Effector memory CD4-positive, alpha-beta T cell (primary cell): ENCODE results near the gene DNAJA4.

Experiments
- DNase-seq, 3 donors: peaks; one replicate each; pipeline ENCODE4 v3.0.0-alpha.2; 2020
- H3K27ac ChIP-seq: 2 replicates; pipeline ENCODE4 v1.7.0; 2013; ENCODE audit warnings: mild to moderate bottlenecking, low read length, moderate library complexity; ENCODE audit not compliant: insufficient read depth, poor library complexity, severe bottlenecking
- H3K27me3 ChIP-seq: replicated peaks from 2 replicates; pipeline ENCODE4 v1.7.0; 2013; ENCODE audit warnings: mild to moderate bottlenecking, low read length; ENCODE audit not compliant: insufficient read depth, control insufficient read depth, poor library complexity, severe bottlenecking
- H3K36me3 ChIP-seq: 2 replicates; pipeline ENCODE4 v1.7.0; 2013; ENCODE audit warnings: mild to moderate bottlenecking, low read length, moderate library complexity; ENCODE audit not compliant: control insufficient read depth, insufficient read depth
- H3K4me1 ChIP-seq: 2 replicates; pipeline ENCODE4 v1.7.0; 2013; ENCODE audit warnings: low read length, mild to moderate bottlenecking; ENCODE audit not compliant: control insufficient read depth, insufficient read depth, poor library complexity, severe bottlenecking
- H3K4me3 ChIP-seq: 2 replicates; pipeline ENCODE4 v1.7.0; 2013; ENCODE audit warnings: low read length, low read depth, mild to moderate bottlenecking; ENCODE audit not compliant: insufficient read depth, poor library complexity, severe bottlenecking
- H3K9me3 ChIP-seq: 2 replicates; pipeline ENCODE4 v1.7.0; 2013; ENCODE audit warnings: mild to moderate bottlenecking, low read length, moderate library complexity; ENCODE audit not compliant: control insufficient read depth

Gene DNAJA4

DNA sequence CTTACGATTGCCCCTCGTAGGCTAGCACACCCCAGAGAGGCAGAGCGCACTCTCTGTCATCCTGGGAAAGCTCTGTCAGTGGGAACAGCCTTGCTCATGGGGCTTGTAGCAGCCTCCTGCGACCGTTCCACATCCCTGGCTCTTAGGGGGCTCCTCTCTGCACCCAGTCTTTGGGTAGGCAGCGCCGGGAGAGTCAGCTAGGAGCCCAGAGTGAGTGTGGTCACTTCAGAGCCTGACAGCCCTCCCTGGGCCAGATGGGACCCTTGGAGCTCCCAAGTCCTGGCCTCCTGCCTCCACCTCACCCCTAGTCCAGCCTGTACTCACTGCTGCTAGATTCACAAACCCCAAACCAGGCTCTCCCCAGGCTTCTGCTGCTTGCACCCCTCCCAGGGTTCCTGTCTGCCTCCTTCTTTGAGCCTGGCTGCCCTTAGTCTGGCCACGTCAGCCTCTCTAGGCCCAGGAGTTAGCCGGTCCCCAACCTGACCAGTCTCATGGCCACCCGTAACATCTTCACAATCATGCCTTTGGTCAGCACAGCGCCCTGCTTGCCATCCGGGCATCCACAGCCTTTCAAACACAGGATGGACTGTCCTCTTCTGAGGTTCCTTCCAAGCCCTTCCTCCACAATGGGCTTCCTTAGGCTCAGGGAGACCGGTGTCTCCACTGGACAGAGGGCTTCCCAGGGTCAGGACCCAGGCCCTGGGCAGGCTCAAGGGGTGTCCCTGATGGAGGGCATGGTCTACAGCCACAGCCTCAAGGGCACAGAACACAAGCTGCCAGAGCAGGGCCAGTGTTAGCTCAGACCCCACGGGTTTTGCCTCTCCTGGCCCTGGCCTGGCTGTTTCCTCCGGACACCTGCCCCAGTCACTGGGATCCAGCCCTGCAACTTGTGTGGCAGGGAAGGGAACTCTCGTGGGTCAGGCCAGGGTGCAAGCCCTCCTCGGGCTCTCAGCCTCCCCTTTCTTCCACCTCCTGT is 34.6 kb upstream of the DNAJA4 start:
- H3K4me3 ChIP-seq, result no peak overlapping the region
- no peak overlapping the region for H3K27ac ChIP-seq
- no peaks in the 10 kb centered on the region for H3K36me3 ChIP-seq
- no peaks in the 10 kb centered on the region for H3K27me3 ChIP-seq
- no peaks in the 10 kb centered on the region for H3K4me1 ChIP-seq
- H3K9me3 ChIP-seq, result no peaks in the 10 kb centered on the region
- DNase-seq, result no peak

- H3K27me3 ChIP-seq, result no peaks in the 10 kb centered on the region
- no peaks in the 10 kb centered on the region for H3K36me3 ChIP-seq
- no peak for DNase-seq
- H3K9me3 ChIP-seq, result no peaks in the 10 kb centered on the region
- no peaks in the 10 kb centered on the region for H3K4me1 ChIP-seq
- H3K4me3 ChIP-seq, result no peak overlapping the region
- no peak overlapping the region for H3K27ac ChIP-seq
Observed at GRCh38 chr15:78232951-78233350, 31.4 kb upstream of the DNAJA4 start.

GRCh38 chr15:78233496-78233895 is 30.9 kb upstream of the DNAJA4 start:
- no peak for DNase-seq
- Histone ChIP-seq H3K27ac (no peak overlapping the region), H3K9me3 (no peaks in the 10 kb centered on the region), H3K4me3 (no peak overlapping the region), H3K36me3 (no peaks in the 10 kb centered on the region), H3K4me1 (no peaks in the 10 kb centered on the region), H3K27me3 (no peaks in the 10 kb centered on the region)

DNA sequence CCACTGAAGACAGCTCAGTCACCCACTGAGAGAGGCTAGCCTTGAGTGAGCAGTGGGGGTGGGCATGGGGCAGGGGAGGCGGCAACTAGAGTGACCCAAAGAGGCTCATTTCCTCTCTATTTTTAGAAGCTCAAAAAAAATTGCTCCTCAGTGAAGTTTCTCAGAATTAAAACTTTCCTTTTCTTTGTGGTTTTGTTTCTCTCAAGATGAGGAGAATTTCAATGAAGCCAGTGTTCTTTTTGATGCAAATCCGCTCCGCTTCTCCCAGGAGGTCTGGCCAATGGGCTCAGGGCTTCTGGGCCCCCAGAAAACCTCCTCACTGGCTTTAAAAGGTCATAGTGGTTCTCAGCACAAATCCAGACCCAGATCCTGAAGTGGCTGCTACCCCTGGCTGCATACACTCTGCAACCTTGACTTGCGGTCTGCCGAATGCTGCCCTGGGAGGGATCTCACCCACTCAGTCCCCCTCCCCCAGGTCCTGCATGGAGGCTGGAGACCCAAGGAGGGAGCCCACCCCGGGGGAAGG is 29.8 kb upstream of the DNAJA4 start, which contains the start of gene ACSBG1:
Gene ACSBG1 (minus strand): TSS at position 51 of the 526 bp plus-strand sequence. CDS start 64 bp downstream, outside the sequence.
- Histone ChIP-seq H3K36me3 (no peaks in the 10 kb centered on the region), H3K27me3 (no peaks in the 10 kb centered on the region), H3K9me3 (no peaks in the 10 kb centered on the region), H3K4me1 (no peaks in the 10 kb centered on the region), H3K27ac (no peak within 1 kb of the TSS), H3K4me3 (no peak within 1 kb of the TSS)
- no peak for DNase-seq

DNA sequence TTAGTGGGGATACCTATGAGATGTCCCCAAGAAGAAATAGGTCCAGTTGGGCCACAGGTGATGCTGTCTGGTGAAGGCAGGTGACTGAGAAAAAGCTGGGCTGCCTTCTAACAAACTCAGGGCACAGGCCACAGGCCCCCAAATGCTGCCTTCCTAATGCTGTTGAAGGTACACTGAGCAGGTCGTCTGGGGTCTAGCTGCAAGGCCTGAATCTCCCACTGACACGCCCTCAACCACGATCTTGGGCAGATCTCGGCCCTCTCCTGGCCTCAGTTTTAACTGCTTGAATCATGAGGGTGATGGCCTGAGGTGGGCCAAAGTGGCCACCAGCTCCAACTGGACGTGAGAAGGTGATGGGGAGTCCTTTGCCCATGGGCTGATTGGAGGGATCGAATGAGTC is 27.9 kb upstream of the DNAJA4 start:
- Histone ChIP-seq H3K9me3 (no peaks in the 10 kb centered on the region), H3K27me3 (no peaks in the 10 kb centered on the region), H3K36me3 (no peaks in the 10 kb centered on the region), H3K4me1 (peaks cover 5% of the 10 kb centered on the region), H3K4me3 (no peak overlapping the region), H3K27ac (no peak overlapping the region)
- DNase-seq, result no peak

GRCh38 chr15:78237146-78237545 is 27.2 kb upstream of the DNAJA4 start:
- DNase-seq, result no peak
- H3K4me3 ChIP-seq, result no peak overlapping the region
- peaks cover 5% of the 10 kb centered on the region for H3K4me1 ChIP-seq
- H3K27ac ChIP-seq, result no peak overlapping the region
- H3K36me3 ChIP-seq, result no peaks in the 10 kb centered on the region
- no peaks in the 10 kb centered on the region for H3K27me3 ChIP-seq
- H3K9me3 ChIP-seq, result no peaks in the 10 kb centered on the region

DNA sequence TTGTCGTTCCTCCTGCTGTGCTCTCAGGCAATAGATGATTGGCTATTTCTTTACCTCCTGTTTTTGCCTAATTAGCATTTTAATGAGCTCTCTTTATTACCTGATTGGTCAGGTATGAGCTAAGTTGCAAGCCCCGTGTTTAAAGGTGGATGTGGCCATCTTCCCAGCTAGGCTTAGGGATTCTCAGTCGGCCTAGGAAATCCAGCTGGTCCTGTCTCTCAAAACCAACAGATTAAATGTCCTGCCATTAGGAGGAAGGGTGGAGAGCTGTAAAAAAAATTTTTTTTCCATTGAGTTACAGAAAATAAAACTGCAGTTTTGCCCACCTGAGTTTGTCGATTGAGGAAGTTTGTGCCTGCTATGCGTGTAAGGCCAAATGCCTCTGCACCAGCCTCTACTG is 24.6 kb upstream of the DNAJA4 start:
- H3K4me1 ChIP-seq, result peaks cover 5% of the 10 kb centered on the region

GRCh38 chr15:78241017-78241416 is 23.3 kb upstream of the DNAJA4 start:
- Histone ChIP-seq H3K4me1 (peaks cover 5% of the 10 kb centered on the region), H3K27me3 (no peaks in the 10 kb centered on the region), H3K4me3 (no peak overlapping the region), H3K9me3 (no peaks in the 10 kb centered on the region), H3K27ac (no peak overlapping the region), H3K36me3 (no peaks in the 10 kb centered on the region)
- DNase-seq, result peak; percentile 54 to 69 (median 56)

More for the DNA sequence above, 24.6 kb upstream of the DNAJA4 start:
- Histone ChIP-seq H3K9me3 (no peaks in the 10 kb centered on the region), H3K27ac (no peak overlapping the region), H3K36me3 (no peaks in the 10 kb centered on the region), H3K27me3 (no peaks in the 10 kb centered on the region), H3K4me3 (no peak overlapping the region)
- no peak for DNase-seq

DNA sequence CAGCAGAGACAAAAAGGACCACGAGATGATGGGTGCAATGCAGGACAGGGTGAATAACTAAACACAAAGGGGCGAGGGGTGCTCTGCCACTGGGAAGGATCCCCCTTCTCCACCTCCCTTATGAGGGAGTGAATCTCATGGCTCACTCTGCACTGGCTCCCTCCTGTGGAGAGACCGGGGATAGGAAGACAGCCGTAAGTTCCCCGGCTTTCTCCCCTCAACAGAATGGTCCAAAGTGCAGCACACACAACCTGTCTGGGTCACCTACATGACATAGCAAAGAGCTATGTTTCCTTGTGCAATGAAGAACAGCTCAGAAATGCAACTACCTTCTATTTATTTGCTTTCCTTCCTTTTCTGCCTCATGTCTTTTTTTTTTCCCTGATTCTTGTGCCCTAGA is 22.2 kb upstream of the DNAJA4 start:
- no peak overlapping the region for H3K27ac ChIP-seq
- no peaks in the 10 kb centered on the region for H3K36me3 ChIP-seq
- no peak for DNase-seq
- no peaks in the 10 kb centered on the region for H3K27me3 ChIP-seq
- H3K4me1 ChIP-seq, result peaks cover 5% of the 10 kb centered on the region
- H3K4me3 ChIP-seq, result no peak overlapping the region
- H3K9me3 ChIP-seq, result no peaks in the 10 kb centered on the region

- Histone ChIP-seq H3K4me1 (peaks cover 5% of the 10 kb centered on the region), H3K36me3 (no peaks in the 10 kb centered on the region), H3K27ac (no peak overlapping the region), H3K27me3 (no peaks in the 10 kb centered on the region), H3K9me3 (no peaks in the 10 kb centered on the region), H3K4me3 (no peak overlapping the region)
- no peak for DNase-seq
Observed at GRCh38 chr15:78243058-78243457, 21.3 kb upstream of the DNAJA4 start.
